ENCODE data around the gene UNC13C.

UNC13C gene

DNA sequence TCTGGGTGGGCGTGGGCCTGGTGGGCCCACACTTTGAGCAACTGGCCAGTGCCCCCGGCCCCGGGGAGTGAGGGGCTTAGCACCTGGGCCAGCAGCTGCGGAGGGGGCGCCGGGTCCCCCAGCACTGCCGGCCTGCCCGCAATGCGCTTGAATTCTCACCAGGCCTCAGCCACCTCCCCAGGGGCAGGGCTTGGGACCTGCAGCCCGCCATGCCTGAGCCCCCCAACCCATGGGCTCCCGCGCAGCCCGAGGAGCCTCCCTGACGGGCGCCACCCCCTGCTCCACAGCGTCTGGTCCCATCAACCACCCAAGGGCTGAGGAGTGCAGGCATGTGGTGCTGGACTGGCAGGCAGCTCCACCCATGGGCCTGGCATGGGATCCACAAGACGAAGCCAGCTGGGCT is 484.3 kb downstream of the UNC13C start:
- TF ChIP-seq, protein P1, sequence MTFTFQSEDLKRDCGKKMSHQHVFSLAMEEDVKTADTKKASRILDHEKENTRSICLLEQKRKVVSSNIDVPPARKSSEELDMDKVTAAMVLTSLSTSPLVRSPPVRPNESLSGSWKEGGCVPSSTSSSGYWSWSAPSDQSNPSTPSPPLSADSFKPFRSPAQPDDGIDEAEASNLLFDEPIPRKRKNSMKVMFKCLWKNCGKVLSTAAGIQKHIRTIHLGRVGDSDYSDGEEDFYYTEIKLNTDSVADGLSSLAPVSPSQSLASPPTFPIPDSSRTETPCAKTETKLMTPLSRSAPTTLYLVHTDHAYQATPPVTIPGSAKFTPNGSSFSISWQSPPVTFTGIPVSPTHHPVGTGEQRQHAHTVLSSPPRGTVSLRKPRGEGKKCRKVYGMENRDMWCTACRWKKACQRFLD (tag by site-specific recombination; IDR thresholded peaks at IDR 0.05) = no peak
- TF ChIP-seq OSR2 (tag by site-specific recombination; IDR thresholded peaks at IDR 0.05) (no peak), ZNF837 (tag by site-specific recombination; IDR thresholded peaks at IDR 0.05) (no peak), ZBTB17 (tag by site-specific recombination; IDR thresholded peaks at IDR 0.05) (no peak), SCRT2 (tag by site-specific recombination; IDR thresholded peaks at IDR 0.05) (no peak), ZNF701 (tag by site-specific recombination; IDR thresholded peaks at IDR 0.05) (no peak), ZNF175 (tag by site-specific recombination; IDR thresholded peaks at IDR 0.05) (no peak), ZNF610 (tag by site-specific recombination; IDR thresholded peaks at IDR 0.05; ENCODE audit: borderline replicate concordance) (no peak), ZNF629 (tag by site-specific recombination; IDR thresholded peaks at IDR 0.05) (no peak), SP3 (tag by site-specific recombination; IDR thresholded peaks at IDR 0.05) (no peak), ZNF707 (tag by site-specific recombination; IDR thresholded peaks at IDR 0.05) (no peak), ZNF530 (tag by site-specific recombination; IDR thresholded peaks at IDR 0.05; ENCODE audit: low read depth) (no peak), ZNF830 (tag by site-specific recombination; IDR thresholded peaks at IDR 0.05; ENCODE audit: low read depth) (no peak), ZNF433 (tag by site-specific recombination; IDR thresholded peaks at IDR 0.05; ENCODE audit: low read depth) (no peak)
- TF ChIP-seq, protein P2, sequence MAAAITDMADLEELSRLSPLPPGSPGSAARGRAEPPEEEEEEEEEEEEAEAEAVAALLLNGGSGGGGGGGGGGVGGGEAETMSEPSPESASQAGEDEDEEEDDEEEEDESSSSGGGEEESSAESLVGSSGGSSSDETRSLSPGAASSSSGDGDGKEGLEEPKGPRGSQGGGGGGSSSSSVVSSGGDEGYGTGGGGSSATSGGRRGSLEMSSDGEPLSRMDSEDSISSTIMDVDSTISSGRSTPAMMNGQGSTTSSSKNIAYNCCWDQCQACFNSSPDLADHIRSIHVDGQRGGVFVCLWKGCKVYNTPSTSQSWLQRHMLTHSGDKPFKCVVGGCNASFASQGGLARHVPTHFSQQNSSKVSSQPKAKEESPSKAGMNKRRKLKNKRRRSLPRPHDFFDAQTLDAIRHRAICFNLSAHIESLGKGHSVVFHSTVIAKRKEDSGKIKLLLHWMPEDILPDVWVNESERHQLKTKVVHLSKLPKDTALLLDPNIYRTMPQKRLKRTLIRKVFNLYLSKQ (tag by site-specific recombination; IDR thresholded peaks at IDR 0.05; ENCODE audit: borderline replicate concordance) = no peak

GRCh38 chr15:54481819-54482218 is 503.6 kb downstream of the UNC13C start:
- no peaks in the 10 kb centered on the region for H3K36me3 ChIP-seq (ENCODE audit: control insufficient read depth in 2 of 2, insufficient read depth in 1 of 2, low read length in 2 of 2)
- POLR2A ChIA-PET = no interaction called here
- H3K4me3 ChIP-seq (ENCODE audit: low read depth, low read length) = no peak overlapping the region
- no peak overlapping the region for H3K27ac ChIP-seq (ENCODE audit: extremely low read depth, low read depth, low read length)
- CTCF ChIA-PET = no interaction called here
- H3K9me3 ChIP-seq (ENCODE audit: control insufficient read depth, insufficient read depth, low read depth, low read length) = no peaks in the 10 kb centered on the region
- H3K4me1 ChIP-seq (ENCODE audit: control insufficient read depth, insufficient read depth, low read length) = no peaks in the 10 kb centered on the region
- TF ChIP-seq ZNF654 (tag by site-specific recombination; IDR thresholded peaks at IDR 0.05; ENCODE audit: low read depth) (no peak), ZSCAN4 (tag by site-specific recombination; IDR thresholded peaks at IDR 0.05) (no peak), CTCF (tag by site-specific recombination; IDR thresholded peaks at IDR 0.05) (no peak), ZNF555 (tag by site-specific recombination; conservative IDR thresholded peaks at IDR 0.05) (no peak), ZNF341 (tag by site-specific recombination; IDR thresholded peaks at IDR 0.05; ENCODE audit: low read depth) (no peak), ZNF398 (tag by site-specific recombination; IDR thresholded peaks at IDR 0.05) (no peak), SP2 (tag by site-specific recombination; IDR thresholded peaks at IDR 0.05) (no peak)
- TF ChIP-seq, protein P3, sequence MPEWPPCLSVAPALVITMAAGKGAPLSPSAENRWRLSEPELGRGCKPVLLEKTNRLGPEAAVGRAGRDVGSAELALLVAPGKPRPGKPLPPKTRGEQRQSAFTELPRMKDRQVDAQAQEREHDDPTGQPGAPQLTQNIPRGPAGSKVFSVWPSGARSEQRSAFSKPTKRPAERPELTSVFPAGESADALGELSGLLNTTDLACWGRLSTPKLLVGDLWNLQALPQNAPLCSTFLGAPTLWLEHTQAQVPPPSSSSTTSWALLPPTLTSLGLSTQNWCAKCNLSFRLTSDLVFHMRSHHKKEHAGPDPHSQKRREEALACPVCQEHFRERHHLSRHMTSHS (tag by site-specific recombination; IDR thresholded peaks at IDR 0.05) = no peak
- TF ChIP-seq, protein P4, sequence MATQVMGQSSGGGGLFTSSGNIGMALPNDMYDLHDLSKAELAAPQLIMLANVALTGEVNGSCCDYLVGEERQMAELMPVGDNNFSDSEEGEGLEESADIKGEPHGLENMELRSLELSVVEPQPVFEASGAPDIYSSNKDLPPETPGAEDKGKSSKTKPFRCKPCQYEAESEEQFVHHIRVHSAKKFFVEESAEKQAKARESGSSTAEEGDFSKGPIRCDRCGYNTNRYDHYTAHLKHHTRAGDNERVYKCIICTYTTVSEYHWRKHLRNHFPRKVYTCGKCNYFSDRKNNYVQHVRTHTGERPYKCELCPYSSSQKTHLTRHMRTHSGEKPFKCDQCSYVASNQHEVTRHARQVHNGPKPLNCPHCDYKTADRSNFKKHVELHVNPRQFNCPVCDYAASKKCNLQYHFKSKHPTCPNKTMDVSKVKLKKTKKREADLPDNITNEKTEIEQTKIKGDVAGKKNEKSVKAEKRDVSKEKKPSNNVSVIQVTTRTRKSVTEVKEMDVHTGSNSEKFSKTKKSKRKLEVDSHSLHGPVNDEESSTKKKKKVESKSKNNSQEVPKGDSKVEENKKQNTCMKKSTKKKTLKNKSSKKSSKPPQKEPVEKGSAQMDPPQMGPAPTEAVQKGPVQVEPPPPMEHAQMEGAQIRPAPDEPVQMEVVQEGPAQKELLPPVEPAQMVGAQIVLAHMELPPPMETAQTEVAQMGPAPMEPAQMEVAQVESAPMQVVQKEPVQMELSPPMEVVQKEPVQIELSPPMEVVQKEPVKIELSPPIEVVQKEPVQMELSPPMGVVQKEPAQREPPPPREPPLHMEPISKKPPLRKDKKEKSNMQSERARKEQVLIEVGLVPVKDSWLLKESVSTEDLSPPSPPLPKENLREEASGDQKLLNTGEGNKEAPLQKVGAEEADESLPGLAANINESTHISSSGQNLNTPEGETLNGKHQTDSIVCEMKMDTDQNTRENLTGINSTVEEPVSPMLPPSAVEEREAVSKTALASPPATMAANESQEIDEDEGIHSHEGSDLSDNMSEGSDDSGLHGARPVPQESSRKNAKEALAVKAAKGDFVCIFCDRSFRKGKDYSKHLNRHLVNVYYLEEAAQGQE (tag by site-specific recombination; IDR thresholded peaks at IDR 0.05) = no peak

More for the DNA sequence above, 484.3 kb downstream of the UNC13C start:
- POLR2A ChIA-PET = no interaction called here
- Histone ChIP-seq H3K4me1 (ENCODE audit: control insufficient read depth, insufficient read depth, low read length) (no peaks in the 10 kb centered on the region), H3K27ac (ENCODE audit: extremely low read depth, low read depth, low read length) (no peak overlapping the region), H3K36me3 (ENCODE audit: control insufficient read depth in 2 of 2, insufficient read depth in 1 of 2, low read length in 2 of 2) (no peaks in the 10 kb centered on the region), H3K4me3 (ENCODE audit: low read depth, low read length) (no peak overlapping the region), H3K9me3 (ENCODE audit: control insufficient read depth, insufficient read depth, low read depth, low read length) (no peaks in the 10 kb centered on the region)
- CTCF ChIA-PET = no interaction called here

Measured in HEK293 (cell line).